ENCODE data around the gene TNFAIP6.

GRCh38 chr2:151329998-151330397, 27.4 kb upstream of the TNFAIP6 start:
- no peak for TF ChIP-seq YY1 (IDR thresholded peaks at IDR 0.05; ENCODE audit: low read depth)
- no peak for TF ChIP-seq EZH2phosphoT487 (IDR thresholded peaks at IDR 0.05; ENCODE audit: borderline replicate concordance, low read depth)
- no peak for TF ChIP-seq CTCF (IDR thresholded peaks at IDR 0.05)
- no peak for TF ChIP-seq MXI1 (IDR thresholded peaks at IDR 0.05; ENCODE audit: low read depth, low read length)
- TF ChIP-seq POLR2AphosphoS5 (IDR thresholded peaks at IDR 0.05; ENCODE audit: low read depth, low read length), result no peak
- TF ChIP-seq RCOR1 (IDR thresholded peaks at IDR 0.05; ENCODE audit: low read length), result no peak
- TF ChIP-seq RXRA (IDR thresholded peaks at IDR 0.05; ENCODE audit: borderline replicate concordance, low read depth), result no peak
- TF ChIP-seq RAD21 (IDR thresholded peaks at IDR 0.05; ENCODE audit: low read length), result no peak
- no peak for TF ChIP-seq JUND (IDR thresholded peaks at IDR 0.05)
- no peak for TF ChIP-seq EP300 (IDR thresholded peaks at IDR 0.05; ENCODE audit: borderline replicate concordance in 1 of 2, low read depth in 1 of 2, low read length in 1 of 2)
- TF ChIP-seq TAF1 (IDR thresholded peaks at IDR 0.05; ENCODE audit: borderline replicate concordance, low read depth, low read length), result no peak
- TF ChIP-seq RFX5 (IDR thresholded peaks at IDR 0.05; ENCODE audit: low read length), result no peak

All from SK-N-SH (cell line).